HepG2 (cell line): ENCODE measurements around the gene AHNAK. TPM values are rescaled to one million over a fixed set of nuclear protein-coding genes. Genes with fewer than 3 reads are reported as not detected.

Experiments
- ATAC-seq: fragments of 200-7000 bp; cut with Tn5 transposase; 3 replicates; pipeline ENCODE4 v1.9.1; 2020; ENCODE audit warnings: mild to moderate bottlenecking, moderate library complexity
- BruUV-seq: library from RNA; stranded (reverse); fragments of 400-500 nt; replicated peaks from 2 replicates; lab custom pipeline; 2021; lab: Mats Ljungman, UMichigan
- CTCF ChIA-PET: fragments of 300-600 bp; formaldehyde crosslinking; extraction: SDS; loops from one replicate; lab custom pipeline; 2021; ENCODE audit warnings: low total read pairs, inconsistent platforms, low intra/inter-chr PET ratio; lab: Yijun Ruan, JAX
- POLR2A ChIA-PET: fragments of 350-600 bp; sonication (Branson Sonifier 250); formaldehyde crosslinking; loops from one replicate; lab custom pipeline; 2020; ENCODE audit warnings: antibody characterized with exemption, inconsistent platforms; lab: Yijun Ruan, JAX
- DNase-seq: peaks from one replicate; pipeline ENCODE4 v3.0.0-alpha.2; 2015; ENCODE audit warnings: low spot score
- FAIRE-seq: peaks from 3 replicates; lab custom pipeline; 2011; peaks lifted over from hg19 to GRCh38; lab: Jason Lieb, UNC
- H2AFZ ChIP-seq: one replicate; pipeline ENCODE4 v1.6.1; 2011; ENCODE audit warnings: low read length, inconsistent platforms
- H3K27ac ChIP-seq: fragments of 300-600 bp; 3 replicates; pipeline ENCODE4 v1.8.0; 2011; ENCODE audit warnings: mixed run types, mild to moderate bottlenecking, mixed read lengths, low read length, inconsistent platforms; ENCODE audit not compliant: insufficient read depth; ENCODE audit errors: extremely low read length
- H3K27me3 ChIP-seq, 2 experiments: fragments of 200-600 bp in 1 of 2; 2 replicates in 1 of 2; 3 replicates in 1 of 2; pipeline versions ENCODE4 v1.6.0 to v1.8.0; 2011; ENCODE audit warnings: low read length in 2 of 2, mild to moderate bottlenecking in 2 of 2, moderate library complexity in 2 of 2, inconsistent platforms in 1 of 2; ENCODE audit not compliant: insufficient read depth in 2 of 2, control insufficient read depth in 1 of 2
- H3K36me3 ChIP-seq, 2 experiments: fragments of 200-600 bp in 1 of 2; replicated peaks in 1 of 2; 2 replicates in 1 of 2; 3 replicates in 1 of 2; pipeline versions ENCODE4 v1.5.1 to v1.8.0; 2011; ENCODE audit warnings: low read length in 2 of 2, inconsistent platforms in 1 of 2; ENCODE audit not compliant: insufficient read depth in 2 of 2, control insufficient read depth in 1 of 2
- H3K4me1 ChIP-seq: 2 replicates; pipeline ENCODE4 v1.5.1; 2012; ENCODE audit warnings: low read length, inconsistent platforms; ENCODE audit not compliant: insufficient read depth
- H3K4me2 ChIP-seq: 2 replicates; pipeline ENCODE4 v1.6.0; 2011; ENCODE audit warnings: low read depth, low read length, inconsistent platforms
- H3K4me3 ChIP-seq, 3 experiments: fragments of 200-600 bp in 1 of 3; sonication (generic), shearing (Covaris generic) in 1 of 3; replicated peaks in 1 of 3; 2 replicates each; pipeline ENCODE4 v1.5.1; 2011 to 2016; ENCODE audit warnings: low read length in 3 of 3, inconsistent platforms in 2 of 3, low read depth in 2 of 3, mild to moderate bottlenecking in 2 of 3, control low read depth in 1 of 3, mixed read lengths in 1 of 3; ENCODE audit not compliant: insufficient read depth in 1 of 3
- H3K79me2 ChIP-seq: one replicate; pipeline ENCODE4 v1.6.1; 2011; ENCODE audit warnings: low read length, inconsistent platforms; ENCODE audit not compliant: insufficient read depth
- H3K9ac ChIP-seq: 2 replicates; pipeline ENCODE4 v1.6.0; 2011; ENCODE audit warnings: mild to moderate bottlenecking, low read depth, low read length, inconsistent platforms; ENCODE audit not compliant: insufficient read depth
- H3K9me3 ChIP-seq: 2 replicates; pipeline ENCODE4 v1.5.1; 2012; ENCODE audit warnings: mild to moderate bottlenecking, low read length
- H4K20me1 ChIP-seq: 2 replicates; pipeline ENCODE4 v1.6.0; 2011; ENCODE audit warnings: inconsistent platforms, mild to moderate bottlenecking, low read length, moderate library complexity; ENCODE audit not compliant: insufficient read depth
- ELF3 ChIP-seq: IDR thresholded peaks from 2 replicates; pipeline ENCODE4 v1.6.1; 2016; ENCODE audit warnings: missing genetic modification reagents, missing compliant biosample characterization
- HMG20B ChIP-seq: conservative IDR thresholded peaks from 2 replicates; pipeline ENCODE4 v1.6.1; 2016; ENCODE audit warnings: missing genetic modification reagents, missing compliant biosample characterization
- HNF4A ChIP-seq: sonication (generic); formaldehyde crosslinking; IDR thresholded peaks from 2 replicates; pipeline ENCODE4 v1.4.0; 2020; ENCODE audit warnings: missing genetic modification reagents
- KDM2A ChIP-seq: sonication (generic); formaldehyde crosslinking; IDR thresholded peaks from 2 replicates; pipeline ENCODE4 v1.4.0; 2020; ENCODE audit warnings: low read depth, missing genetic modification reagents, borderline replicate concordance
- MAFG ChIP-seq: sonication (generic); formaldehyde crosslinking; IDR thresholded peaks from 2 replicates; pipeline ENCODE4 v1.5.1; 2020; ENCODE audit warnings: mild to moderate bottlenecking, missing genetic modification reagents
- MED1 ChIP-seq: sonication (generic); formaldehyde crosslinking; IDR thresholded peaks from 2 replicates; pipeline ENCODE4 v1.4.0; 2020; ENCODE audit warnings: missing genetic modification reagents
- MEIS1 ChIP-seq: sonication (generic); formaldehyde crosslinking; IDR thresholded peaks from 2 replicates; pipeline ENCODE4 v1.9.0; 2021; ENCODE audit warnings: mild to moderate bottlenecking, missing genetic modification reagents, moderate library complexity, borderline replicate concordance
- NONO ChIP-seq, 2 experiments: fragments of 450-650 bp in 1 of 2; sonication (generic) in 1 of 2; formaldehyde crosslinking in 1 of 2; IDR thresholded peaks in 1 of 2; conservative IDR thresholded peaks in 1 of 2; 2 replicates each; pipeline versions ENCODE4 v1.6.1 to v1.8.0; 2017 to 2022; ENCODE audit warnings: mild to moderate bottlenecking in 1 of 2, missing genetic modification reagents in 1 of 2, moderate library complexity in 1 of 2
- NR2F6 ChIP-seq, 2 experiments: IDR thresholded peaks; 2 replicates each; pipeline ENCODE4 v1.6.1; 2016; ENCODE audit warnings: antibody characterized with exemption in 1 of 2, mild to moderate bottlenecking in 1 of 2
- POLR2AphosphoS5 ChIP-seq: IDR thresholded peaks from 2 replicates; pipeline ENCODE4 v1.6.1; 2012; ENCODE audit warnings: low read depth, low read length
- PPARG ChIP-seq: conservative IDR thresholded peaks from 2 replicates; pipeline ENCODE4 v1.6.1; 2016; ENCODE audit warnings: missing biosample characterization, missing genetic modification reagents
- TBL1XR1 ChIP-seq: fragments of 150-350 bp; IDR thresholded peaks from 2 replicates; pipeline ENCODE4 v1.6.1; 2014; ENCODE audit warnings: borderline replicate concordance, low read length; ENCODE audit not compliant: partially characterized antibody
- THYN1 ChIP-seq: sonication (generic); formaldehyde crosslinking; IDR thresholded peaks from 2 replicates; pipeline ENCODE4 v1.8.1; 2023; ENCODE audit warnings: low read depth, mild to moderate bottlenecking, moderate library complexity, missing genetic modification reagents, borderline replicate concordance
- ZBTB38 ChIP-seq: sonication (generic); formaldehyde crosslinking; IDR thresholded peaks from 2 replicates; pipeline ENCODE4 v1.5.1; 2020; ENCODE audit warnings: mild to moderate bottlenecking, missing genetic modification reagents
- ZFP36L1 ChIP-seq: sonication (generic); formaldehyde crosslinking; IDR thresholded peaks from 2 replicates; pipeline ENCODE4 v1.8.0; 2022; ENCODE audit warnings: mild to moderate bottlenecking, missing genetic modification reagents, moderate library complexity
- ZFX ChIP-seq: sonication (generic); formaldehyde crosslinking; IDR thresholded peaks from 2 replicates; pipeline ENCODE4 v1.4.0; 2020; ENCODE audit warnings: mild to moderate bottlenecking, low read depth, missing genetic modification reagents, moderate library complexity
- ZNF772 ChIP-seq: sonication (generic); formaldehyde crosslinking; IDR thresholded peaks from 2 replicates; pipeline ENCODE4 v1.5.0; 2020; ENCODE audit warnings: mild to moderate bottlenecking, missing genetic modification reagents
- WGBS: methylation state at CpG from one replicate; pipeline ENCODE4 v1.1.6; 2017; ENCODE audit warnings: low lambda C conversion rate; 5-methylcytosine and 5-hydroxymethylcytosine counted together
- in situ Hi-C: cut with HindIII; loops from 2 replicates; pipeline ENCODE4 v1.10.0; 2017; ENCODE audit warnings: low pct_unique_long_range_greater_than_20kb; ENCODE audit not compliant: extremely low pct_ligation_motif_present
- intact Hi-C: fragments of 100-400 bp; cut with micrococcal nuclease; formaldehyde crosslinking; loops from one replicate; pipeline ENCODE4 v1.10.0; 2022; ENCODE audit not compliant: unreplicated experiment
- polyA plus RNA-seq, 8 experiments: library from polyadenylated mRNA; depleted of rRNA in 3 of 8; stranded (reverse) in 7 of 8; unstranded in 1 of 8; fragments of >200 nt; fragmentation: Illumina TruSeq in 4 of 8; extraction: Trizol in 4 of 8; gene quantifications; 2 replicates each; pipeline versions ENCODE4 v1.2.1 to v1.2.3, GENCODE V29; 2011 to 2016; ENCODE audit warnings: low read depth in 4 of 8, missing spikeins in 1 of 8, mixed read lengths in 1 of 8; ENCODE audit not compliant: insufficient read depth in 1 of 8
- total RNA-seq, 5 experiments: library from RNA; depleted of rRNA; stranded (reverse); fragments of >200 nt; fragmentation: Illumina TruSeq; extraction: Trizol; gene quantifications; 2 replicates each; pipeline ENCODE4 v1.2.3, GENCODE V29; 2016; ENCODE audit warnings: low read depth in 1 of 5
- TF ChIP-seq, protein P1 (sequence below): IDR thresholded peaks from 2 replicates; pipeline ENCODE4 v1.6.1; 2012; ENCODE audit warnings: low read length, improper control_type of control experiment
- TF ChIP-seq, protein P2 (sequence below): sonication (generic); formaldehyde crosslinking; IDR thresholded peaks from 2 replicates; pipeline ENCODE4 v1.9.0; 2022; ENCODE audit warnings: low read depth, missing genetic modification reagents

The AHNAK gene
- total and polyA plus RNA-seq, 2 of the 13 experiments (the other 11 are each of a cell fraction or from before 2014, with no cell fraction given) = 23.4 to 25.0 TPM

DNA sequence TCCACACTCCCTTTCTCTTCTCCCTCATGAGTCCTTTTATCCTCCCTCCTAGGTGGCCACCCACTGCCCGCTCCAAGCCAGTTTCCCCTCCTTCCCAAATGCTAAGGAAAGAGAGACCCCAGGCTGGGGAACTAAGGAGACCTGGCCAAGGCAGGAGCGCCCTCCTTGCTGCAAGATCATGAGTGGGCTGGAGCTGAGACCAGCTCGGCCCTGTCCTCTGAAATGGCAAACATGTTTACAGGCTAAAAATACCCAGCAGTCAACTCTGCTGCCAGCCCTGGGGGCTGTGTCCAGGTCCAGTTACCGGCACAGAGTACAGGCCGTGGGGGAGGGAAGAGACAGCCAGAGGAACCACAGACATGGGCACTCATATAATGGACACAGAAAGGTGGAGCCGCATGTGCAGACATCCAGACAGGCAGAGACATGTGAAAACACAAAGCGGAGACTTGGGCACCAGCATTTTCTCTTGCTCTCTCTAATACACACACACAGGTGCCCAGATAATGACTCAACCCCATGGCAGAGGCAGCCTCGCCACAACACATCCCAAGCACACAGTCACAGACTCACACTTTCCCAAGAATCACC, 1.2 kb upstream of the AHNAK start:
- Histone ChIP-seq H3K27me3 (no peaks in the 10 kb centered on the region), H2AFZ (no peak overlapping the region), H3K9me3 (no peaks in the 10 kb centered on the region), H4K20me1 (peaks cover 27% of the 10 kb centered on the region; the same call in 1 of the 2 replicates), H3K4me3 (peak overlapping the region; percentile 79 to 93 (median 79)), H3K4me2 (peak overlapping the region; percentile 99), H3K27ac (peak overlapping the region; percentile 96), H3K9ac (peak overlapping the region; percentile 96), H3K4me1 (peaks cover 71% of the 10 kb centered on the region), H3K79me2 (peaks cover 37% of the 10 kb centered on the region), H3K36me3 (no peaks in the 10 kb centered on the region)
- POLR2A ChIA-PET = interaction anchor here (0.6 to 4.8 kb wide), 18 partner anchors 9 to 732 kb away, joined by 3 to 45 read pairs (median 6); partner anchors contain the start of genes EEF1G, HNRNPUL2, MTA2 and TTC9C
- intact Hi-C loops (loop anchor here (10.0 kb wide), 1 partner anchor 153 kb away; no protein-coding TSS in a partner anchor), in situ Hi-C loops (no loop called here)
- peak; percentile 81 for DNase-seq
- FAIRE-seq = peak; percentile 63
- CTCF ChIA-PET = no interaction called here
- BruUV-seq = no TSS peak
- WGBS = 2% methylated on average over 4 of the region's 8 CpGs
- peak; percentile 45 for ATAC-seq
- TF ChIP-seq ELF3 (0 out of 2 replicates have a peak, but pooled peaks have one; percentile 24), ZBTB38 (CRISPR knock-in tag) (peak; percentile 15; the same call in 1 of the 2 replicates), NONO (IDR thresholded peaks at IDR 0.05) (no peak), NONO (CRISPR knock-in tag; conservative IDR thresholded peaks at IDR 0.05) (0 out of 2 replicates have a peak, but pooled peaks have one; percentile 34), TBL1XR1 (peak; percentile 26), HMG20B (CRISPR knock-in tag) (0 out of 2 replicates have a peak, but pooled peaks have one; percentile 38), PPARG (CRISPR knock-in tag) (0 out of 2 replicates have a peak, but pooled peaks have one; percentile 14), NR2F6 (IDR thresholded peaks at IDR 0.05) (no peak), NR2F6 (CRISPR knock-in tag; IDR thresholded peaks at IDR 0.05) (peak; percentile 61; the same call in 1 of the 2 replicates), MEIS1 (CRISPR knock-in tag) (no peak), ZFP36L1 (CRISPR knock-in tag) (0 out of 2 replicates have a peak, but pooled peaks have one; percentile 59), HNF4A (CRISPR knock-in tag) (peak; percentile 83), MED1 (CRISPR knock-in tag) (peak; percentile 75), ZFX (peak; percentile 65), ZNF772 (CRISPR knock-in tag) (0 out of 2 replicates have a peak, but pooled peaks have one; percentile 50), KDM2A (CRISPR knock-in tag) (0 out of 2 replicates have a peak, but pooled peaks have one; percentile 38), MAFG (CRISPR knock-in tag) (no peak), THYN1 (CRISPR knock-in tag) (no peak), POLR2AphosphoS5 (peak; percentile 73)
- TF ChIP-seq, protein P1, sequence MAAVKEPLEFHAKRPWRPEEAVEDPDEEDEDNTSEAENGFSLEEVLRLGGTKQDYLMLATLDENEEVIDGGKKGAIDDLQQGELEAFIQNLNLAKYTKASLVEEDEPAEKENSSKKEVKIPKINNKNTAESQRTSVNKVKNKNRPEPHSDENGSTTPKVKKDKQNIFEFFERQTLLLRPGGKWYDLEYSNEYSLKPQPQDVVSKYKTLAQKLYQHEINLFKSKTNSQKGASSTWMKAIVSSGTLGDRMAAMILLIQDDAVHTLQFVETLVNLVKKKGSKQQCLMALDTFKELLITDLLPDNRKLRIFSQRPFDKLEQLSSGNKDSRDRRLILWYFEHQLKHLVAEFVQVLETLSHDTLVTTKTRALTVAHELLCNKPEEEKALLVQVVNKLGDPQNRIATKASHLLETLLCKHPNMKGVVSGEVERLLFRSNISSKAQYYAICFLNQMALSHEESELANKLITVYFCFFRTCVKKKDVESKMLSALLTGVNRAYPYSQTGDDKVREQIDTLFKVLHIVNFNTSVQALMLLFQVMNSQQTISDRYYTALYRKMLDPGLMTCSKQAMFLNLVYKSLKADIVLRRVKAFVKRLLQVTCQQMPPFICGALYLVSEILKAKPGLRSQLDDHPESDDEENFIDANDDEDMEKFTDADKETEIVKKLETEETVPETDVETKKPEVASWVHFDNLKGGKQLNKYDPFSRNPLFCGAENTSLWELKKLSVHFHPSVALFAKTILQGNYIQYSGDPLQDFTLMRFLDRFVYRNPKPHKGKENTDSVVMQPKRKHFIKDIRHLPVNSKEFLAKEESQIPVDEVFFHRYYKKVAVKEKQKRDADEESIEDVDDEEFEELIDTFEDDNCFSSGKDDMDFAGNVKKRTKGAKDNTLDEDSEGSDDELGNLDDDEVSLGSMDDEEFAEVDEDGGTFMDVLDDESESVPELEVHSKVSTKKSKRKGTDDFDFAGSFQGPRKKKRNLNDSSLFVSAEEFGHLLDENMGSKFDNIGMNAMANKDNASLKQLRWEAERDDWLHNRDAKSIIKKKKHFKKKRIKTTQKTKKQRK = no peak
- TF ChIP-seq, protein P2, sequence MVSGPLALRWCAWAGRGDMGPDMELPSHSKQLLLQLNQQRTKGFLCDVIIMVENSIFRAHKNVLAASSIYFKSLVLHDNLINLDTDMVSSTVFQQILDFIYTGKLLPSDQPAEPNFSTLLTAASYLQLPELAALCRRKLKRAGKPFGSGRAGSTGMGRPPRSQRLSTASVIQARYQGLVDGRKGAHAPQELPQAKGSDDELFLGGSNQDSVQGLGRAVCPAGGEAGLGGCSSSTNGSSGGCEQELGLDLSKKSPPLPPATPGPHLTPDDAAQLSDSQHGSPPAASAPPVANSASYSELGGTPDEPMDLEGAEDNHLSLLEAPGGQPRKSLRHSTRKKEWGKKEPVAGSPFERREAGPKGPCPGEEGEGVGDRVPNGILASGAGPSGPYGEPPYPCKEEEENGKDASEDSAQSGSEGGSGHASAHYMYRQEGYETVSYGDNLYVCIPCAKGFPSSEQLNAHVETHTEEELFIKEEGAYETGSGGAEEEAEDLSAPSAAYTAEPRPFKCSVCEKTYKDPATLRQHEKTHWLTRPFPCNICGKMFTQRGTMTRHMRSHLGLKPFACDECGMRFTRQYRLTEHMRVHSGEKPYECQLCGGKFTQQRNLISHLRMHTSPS = peak; percentile 71; the same call in 1 of the 2 replicates
